Measurements from ENCODE around the gene UBE2H. TPM values are rescaled to one million over a fixed set of nuclear protein-coding genes. Genes with fewer than 3 reads are reported as not detected.
A peak's percentile ranks its signal among the peaks of the same experiment; 100 is the strongest.

The UBE2H gene
- total and polyA plus RNA-seq, 2 donors (not counting 1 experiment from before 2014, with no cell fraction given), result 23.3 to 54.1 TPM

- Mint-ChIP-seq H3K9me3 (ENCODE audit: insufficient read depth) (no peaks in the 10 kb centered on the region), H3K27ac (peak overlapping the region; percentile 56), H3K4me1 (peaks cover 34% of the 10 kb centered on the region), H3K27me3 (no peaks in the 10 kb centered on the region), H3K4me3 (no peak overlapping the region)
- 93% methylated on average over 7 of the region's 8 CpGs for WGBS (ENCODE audit: insufficient coverage)
- ATAC-seq (ENCODE audit: low read depth) (no peak), DNase-seq (no peak)
- H2AFZ ChIP-seq (ENCODE audit: insufficient read depth, low read depth, low read length, poor library complexity, severe bottlenecking), result no peak overlapping the region
- no peak overlapping the region for H3K4me3 ChIP-seq (ENCODE audit: control extremely low read depth in 1 of 5, extremely low read depth in 1 of 5, insufficient read depth in 1 of 5, low read depth in 2 of 5, low read length in 4 of 5)
- peaks cover 55% of the 10 kb centered on the region for H4K20me1 ChIP-seq (ENCODE audit: control insufficient read depth, insufficient read depth, low read length, poor library complexity, severe bottlenecking)
- H3K36me3 ChIP-seq (replicated peaks in 1 of 2; ENCODE audit: control extremely low read depth in 1 of 2, control insufficient read depth in 1 of 2, extremely low read depth in 1 of 2, insufficient read depth in 2 of 2, low read length in 1 of 2), result peaks cover 2 to 3% of the 10 kb centered on the region in 2 experiments
- peaks cover 99% of the 10 kb centered on the region for H3K79me2 ChIP-seq (ENCODE audit: control insufficient read depth, insufficient read depth, low read length)
- intact Hi-C loops (cut with micrococcal nuclease), result loop anchor here (2.0 to 10.0 kb wide), 2 partner anchors 15 to 53 kb away; no protein-coding TSS in a partner anchor
- POLR2A ChIA-PET, result interaction anchor here (0.5 to 0.7 kb wide), 2 partner anchors 29 to 206 kb away, joined by 3 to 5 read pairs; no protein-coding TSS in a partner anchor
- H3K9ac ChIP-seq (ENCODE audit: low read length), result no peak overlapping the region
- H3K27me3 ChIP-seq (replicated peaks in 1 of 4; ENCODE audit: control extremely low read depth in 1 of 4, control insufficient read depth in 3 of 4, insufficient read depth in 4 of 4, low read length in 3 of 4), result no peaks in the 10 kb centered on the region
- CTCF ChIA-PET, result interaction anchor here (0.7 kb wide), 2 partner anchors 63 to 261 kb away, joined by 3 read pairs; no protein-coding TSS in a partner anchor
- H3K27ac ChIP-seq (ENCODE audit: low read length in 2 of 2), result peak overlapping the region in 1 of 2 donors; percentile 94
- TF ChIP-seq CTCF (IDR thresholded peaks at IDR 0.05) (no peak), EZH2 (IDR thresholded peaks at IDR 0.05; ENCODE audit: borderline replicate concordance, insufficient read depth, low read depth, low read length, poor library complexity, severe bottlenecking) (no peak)
- H3K4me2 ChIP-seq (replicated peaks; ENCODE audit: low read depth, low read length, poor library complexity, severe bottlenecking), result no peak overlapping the region
- peaks cover 33 to 40% of the 10 kb centered on the region in 2 donors for H3K4me1 ChIP-seq (ENCODE audit: control insufficient read depth in 2 of 2, insufficient read depth in 2 of 2, low read length in 2 of 2)
- H3K9me3 ChIP-seq (ENCODE audit: control extremely low read depth in 1 of 3, control insufficient read depth in 2 of 3, insufficient read depth in 1 of 3, low read length in 2 of 3), result peaks cover 0 to 7% (median 0%) of the 10 kb centered on the region in 3 donors
Observed at GRCh38 chr7:129947701-129948100, 5.1 kb downstream of the UBE2H start.

- Histone ChIP-seq H3K4me2 (replicated peaks; ENCODE audit: low read depth, low read length, poor library complexity, severe bottlenecking) (no peak overlapping the region), H3K9me3 (ENCODE audit: control extremely low read depth in 1 of 3, control insufficient read depth in 2 of 3, insufficient read depth in 1 of 3, low read length in 2 of 3) (peaks cover 0 to 7% (median 0%) of the 10 kb centered on the region in 3 donors), H3K4me3 (ENCODE audit: control extremely low read depth in 1 of 5, extremely low read depth in 1 of 5, insufficient read depth in 1 of 5, low read depth in 2 of 5, low read length in 4 of 5) (no peak overlapping the region), H3K27me3 (replicated peaks in 1 of 4; ENCODE audit: control extremely low read depth in 1 of 4, control insufficient read depth in 3 of 4, insufficient read depth in 4 of 4, low read length in 3 of 4) (no peaks in the 10 kb centered on the region), H3K4me1 (ENCODE audit: control insufficient read depth in 2 of 2, insufficient read depth in 2 of 2, low read length in 2 of 2) (peaks cover 33 to 40% of the 10 kb centered on the region in 2 donors), H3K27ac (ENCODE audit: low read length in 2 of 2) (peak overlapping the region in 1 of 2 donors; percentile 94), H3K9ac (ENCODE audit: low read length) (no peak overlapping the region), H4K20me1 (ENCODE audit: control insufficient read depth, insufficient read depth, low read length, poor library complexity, severe bottlenecking) (peaks cover 61% of the 10 kb centered on the region), H3K36me3 (replicated peaks in 1 of 2; ENCODE audit: control extremely low read depth in 1 of 2, control insufficient read depth in 1 of 2, extremely low read depth in 1 of 2, insufficient read depth in 2 of 2, low read length in 1 of 2) (peaks cover 2 to 3% of the 10 kb centered on the region in 2 experiments), H3K79me2 (ENCODE audit: control insufficient read depth, insufficient read depth, low read length) (peaks cover 99% of the 10 kb centered on the region), H2AFZ (ENCODE audit: insufficient read depth, low read depth, low read length, poor library complexity, severe bottlenecking) (no peak overlapping the region)
- CTCF ChIA-PET, result no interaction called here
- H3K4me1 Mint-ChIP-seq, result peaks cover 35% of the 10 kb centered on the region
- intact Hi-C loops (cut with micrococcal nuclease), result loop anchor here (10.0 kb wide), 1 partner anchor 52 kb away; no protein-coding TSS in a partner anchor
- no peaks in the 10 kb centered on the region for H3K27me3 Mint-ChIP-seq
- 87% methylated on average over 3 of the region's 3 CpGs for WGBS (ENCODE audit: insufficient coverage)
- ATAC-seq (ENCODE audit: low read depth), result no peak
- H3K9me3 Mint-ChIP-seq (ENCODE audit: insufficient read depth), result no peaks in the 10 kb centered on the region
- TF ChIP-seq CTCF (IDR thresholded peaks at IDR 0.05) (no peak), EZH2 (IDR thresholded peaks at IDR 0.05; ENCODE audit: borderline replicate concordance, insufficient read depth, low read depth, low read length, poor library complexity, severe bottlenecking) (no peak)
- POLR2A ChIA-PET, result no interaction called here
- H3K27ac Mint-ChIP-seq, result no peak overlapping the region
- H3K4me3 Mint-ChIP-seq, result no peak overlapping the region
- no peak for DNase-seq
Observed at GRCh38 chr7:129947049-129947448, 5.7 kb downstream of the UBE2H start.
